Upper lobe of left lung (tissue), 6 donors: ENCODE data around the gene PLTP. TPM values are rescaled to one million over a fixed set of nuclear protein-coding genes. Genes with fewer than 3 reads are reported as not detected.
"Not testable (repeated sequence)": the region's sequence is repeated elsewhere in the genome, so short reads cannot be mapped to it uniquely, and the experiment has no call there.

Experiments
- ATAC-seq, 2 donors: fragments of 200-7000 bp; cut with Tn5 transposase; one replicate each; pipeline ENCODE4 v1.9.1; 2022; ENCODE audit warnings: mild to moderate bottlenecking in 2 of 2, moderate library complexity in 2 of 2; ENCODE audit not compliant: low FRiP score in 2 of 2
- DNase-seq, 2 donors: peaks; one replicate each; pipeline ENCODE4 v3.0.0-alpha.2; 2019 to 2020
- H3K27ac ChIP-seq, 4 donors: fragments of 200-600 bp; sonication (generic); one replicate each; pipeline ENCODE4 v1.5.1; 2016 to 2019
- H3K27me3 ChIP-seq, 4 donors: fragments of 200-600 bp; sonication (generic); one replicate each; pipeline ENCODE4 v1.5.1; 2017 to 2019
- H3K36me3 ChIP-seq, 4 donors: fragments of 200-600 bp; sonication (generic); one replicate each; pipeline ENCODE4 v1.5.1; 2016 to 2019
- H3K4me1 ChIP-seq, 4 donors: fragments of 200-600 bp; sonication (generic); one replicate each; pipeline ENCODE4 v1.5.1; 2018 to 2019
- H3K4me3 ChIP-seq, 4 donors: fragments of 200-600 bp; sonication (generic); one replicate each; pipeline ENCODE4 v1.5.1; 2017 to 2019; ENCODE audit warnings: mild to moderate bottlenecking in 2 of 4, moderate library complexity in 1 of 4
- H3K9me3 ChIP-seq, 4 donors: fragments of 200-600 bp; sonication (generic); one replicate each; pipeline ENCODE4 v1.5.1; 2018 to 2019
- CTCF ChIP-seq, 6 experiments: fragments of 450-650 bp in 4 of 6; fragments of 200-600 bp in 2 of 6; sonication (generic) in 2 of 6; IDR thresholded peaks; one replicate each; pipeline ENCODE4 v1.5.1; 2016 to 2019; ENCODE audit warnings: antibody characterized with exemption in 6 of 6
- EP300 ChIP-seq, 4 donors: sonication (generic); formaldehyde crosslinking; IDR thresholded peaks; one replicate each; pipeline ENCODE4 v1.5.1; 2017; ENCODE audit warnings: antibody characterized with exemption in 4 of 4, control low read depth in 2 of 4
- POLR2A ChIP-seq, 4 donors: fragments of 450-650 bp; IDR thresholded peaks; one replicate each; pipeline ENCODE4 v1.5.1; 2016 to 2017; ENCODE audit warnings: antibody characterized with exemption in 4 of 4, mild to moderate bottlenecking in 2 of 4
- POLR2AphosphoS5 ChIP-seq, 2 donors: sonication (generic); formaldehyde crosslinking; IDR thresholded peaks; one replicate each; pipeline ENCODE4 v1.5.1; 2017; ENCODE audit warnings: antibody characterized with exemption in 2 of 2
- WGBS, 2 donors: methylation state at CpG; one replicate each; pipeline ENCODE4 v1.1.5; 2017 to 2018; 5-methylcytosine and 5-hydroxymethylcytosine counted together
- total RNA-seq, 6 donors: library from RNA; depleted of rRNA in 4 of 6; stranded (reverse); fragments of >200 nt in 4 of 6; gene quantifications; one replicate each; pipeline versions ENCODE4 v1.1.0 to v1.2.1, GENCODE V29; 2016 to 2021
- donor health status: DM: no; HTN: no; CAD: no; lungs with moderate emphysema.
- donor health status: DM: no; HTN: yes; CAD: no; lungs with severe emphysema.

The PLTP gene
- total RNA-seq, 6 donors from 2014 or later, result 28.9 to 169 (median 57.8) TPM

GRCh38 chr20:45907219-45907948, 4.6 kb downstream of the PLTP start:
- TF ChIP-seq POLR2AphosphoS5 (IDR thresholded peaks at IDR 0.05) (no peak), CTCF (IDR thresholded peaks at IDR 0.05) (no peak), EP300 (IDR thresholded peaks at IDR 0.05) (no peak), POLR2A (IDR thresholded peaks at IDR 0.05) (no peak)
- peaks cover 0 to 18% (median 2%) of the 10 kb centered on the region in 4 donors for H3K36me3 ChIP-seq
- no peak overlapping the region for H3K27ac ChIP-seq
- DNase-seq, result no peak
- 89 to 94% methylated on average over 14 to 17 of the region's 17 CpGs for WGBS, 2 donors
- no peak overlapping the region for H3K4me3 ChIP-seq
- ATAC-seq, result no peak
- peaks cover 12 to 32% (median 21%) of the 10 kb centered on the region in 4 donors for H3K4me1 ChIP-seq
- no peaks in the 10 kb centered on the region for H3K27me3 ChIP-seq
- H3K9me3 ChIP-seq, result no peaks in the 10 kb centered on the region

- Histone ChIP-seq H3K9me3 (no peaks in the 10 kb centered on the region), H3K27me3 (no peaks in the 10 kb centered on the region), H3K27ac (no peak overlapping the region), H3K4me1 (peaks cover 0 to 14% (median 7%) of the 10 kb centered on the region in 4 donors), H3K4me3 (no peak overlapping the region), H3K36me3 (peaks cover 0 to 26% (median 2%) of the 10 kb centered on the region in 4 donors)
- no peak for TF ChIP-seq CTCF (IDR thresholded peaks at IDR 0.05)
- WGBS, 2 donors, result 90 to 91% methylated on average over 7 to 8 of the region's 8 CpGs
- DNase-seq (no peak), ATAC-seq (no peak)
Measured at GRCh38 chr20:45905505-45906079, 6.4 kb downstream of the PLTP start.

- peaks cover 0 to 7% (median 2%) of the 10 kb centered on the region in 4 donors for H3K4me1 ChIP-seq
- DNase-seq, result no peak
- no peaks in the 10 kb centered on the region for H3K27me3 ChIP-seq
- H3K9me3 ChIP-seq, result no peaks in the 10 kb centered on the region
- no peak for TF ChIP-seq CTCF (IDR thresholded peaks at IDR 0.05)
- no peak for TF ChIP-seq EP300 (IDR thresholded peaks at IDR 0.05)
- no peak for TF ChIP-seq POLR2AphosphoS5 (IDR thresholded peaks at IDR 0.05)
- TF ChIP-seq POLR2A (IDR thresholded peaks at IDR 0.05), result no peak
- H3K27ac ChIP-seq, result no peak overlapping the region
- H3K4me3 ChIP-seq, result no peak overlapping the region
- peaks cover 0 to 30% (median 3%) of the 10 kb centered on the region in 4 donors for H3K36me3 ChIP-seq
- WGBS, 2 donors, result 82 to 84% methylated on average over 12 to 16 of the region's 16 CpGs
- ATAC-seq, result no peak
Measured at GRCh38 chr20:45904583-45905504, 7.1 kb downstream of the PLTP start.

- TF ChIP-seq CTCF (IDR thresholded peaks at IDR 0.05), result no peak
- TF ChIP-seq POLR2A (IDR thresholded peaks at IDR 0.05), result no peak
- TF ChIP-seq EP300 (IDR thresholded peaks at IDR 0.05), result no peak
- TF ChIP-seq POLR2AphosphoS5 (IDR thresholded peaks at IDR 0.05), result no peak
- ATAC-seq (no peak), DNase-seq (no peak)
- Histone ChIP-seq H3K27me3 (no peaks in the 10 kb centered on the region), H3K27ac (no peak overlapping the region), H3K4me1 (no peaks in the 10 kb centered on the region), H3K36me3 (peaks cover 5 to 55% (median 22%) of the 10 kb centered on the region in 4 donors), H3K4me3 (no peak overlapping the region), H3K9me3 (no peaks in the 10 kb centered on the region)
- 92 to 97% methylated on average over 10 to 14 of the region's 14 CpGs for WGBS, 2 donors
Measured at GRCh38 chr20:45902199-45902701, 9.7 kb downstream of the PLTP start.

- peaks cover 11 to 64% (median 31%) of the 10 kb centered on the region in 4 donors for H3K36me3 ChIP-seq
- 92 to 95% methylated on average over 6 of the region's 6 CpGs for WGBS, 2 donors
- DNase-seq, H3K27me3 ChIP-seq, H3K4me3 ChIP-seq, ATAC-seq, H3K27ac ChIP-seq, H3K9me3 ChIP-seq, H3K4me1 ChIP-seq: not testable (repeated sequence)
Measured at GRCh38 chr20:45901332-45901731, 10.6 kb downstream of the PLTP start.
